Ishikawa (cell line): Measurements from ENCODE around the gene LIX1.

ENCODE experiments used
- CEBPB ChIP-seq: IDR thresholded peaks from 2 replicates; pipeline ENCODE4 v1.6.1; 2012
- CREB1 ChIP-seq: IDR thresholded peaks from 2 replicates; pipeline ENCODE4 v1.6.1; 2012; ENCODE audit warnings: low read depth
- EP300 ChIP-seq: IDR thresholded peaks from 2 replicates; pipeline ENCODE4 v1.6.1; 2012; ENCODE audit warnings: borderline replicate concordance
- RAD21 ChIP-seq: IDR thresholded peaks from 2 replicates; pipeline ENCODE4 v1.6.1; 2012; ENCODE audit warnings: low read depth
- REST ChIP-seq: IDR thresholded peaks from 2 replicates; pipeline ENCODE4 v1.6.1; 2012; ENCODE audit warnings: low read depth, mild to moderate bottlenecking
- TAF1 ChIP-seq: IDR thresholded peaks from 2 replicates; pipeline ENCODE4 v1.6.1; 2012; ENCODE audit warnings: low read depth, mild to moderate bottlenecking
- USF1 ChIP-seq: IDR thresholded peaks from 2 replicates; pipeline ENCODE4 v1.6.1; 2012
- YY1 ChIP-seq: IDR thresholded peaks from 2 replicates; pipeline ENCODE4 v1.6.1; 2012; ENCODE audit warnings: low read depth

GRCh38 chr5:97087138-97087537, 55.3 kb downstream of the LIX1 start:
- TF ChIP-seq EP300 (no peak), CEBPB (no peak), CREB1 (no peak), YY1 (no peak), TAF1 (no peak), USF1 (no peak), REST (no peak), RAD21 (no peak)
